ENCODE measurements around the gene WDR3. TPM values are rescaled to one million over a fixed set of nuclear protein-coding genes. Genes with fewer than 3 reads are reported as not detected.

Gene WDR3
- total and polyA plus RNA-seq, 2 donors (not counting 3 experiments of a cell fraction or from before 2014, with no cell fraction given): 12.4 to 27.7 TPM

DNA sequence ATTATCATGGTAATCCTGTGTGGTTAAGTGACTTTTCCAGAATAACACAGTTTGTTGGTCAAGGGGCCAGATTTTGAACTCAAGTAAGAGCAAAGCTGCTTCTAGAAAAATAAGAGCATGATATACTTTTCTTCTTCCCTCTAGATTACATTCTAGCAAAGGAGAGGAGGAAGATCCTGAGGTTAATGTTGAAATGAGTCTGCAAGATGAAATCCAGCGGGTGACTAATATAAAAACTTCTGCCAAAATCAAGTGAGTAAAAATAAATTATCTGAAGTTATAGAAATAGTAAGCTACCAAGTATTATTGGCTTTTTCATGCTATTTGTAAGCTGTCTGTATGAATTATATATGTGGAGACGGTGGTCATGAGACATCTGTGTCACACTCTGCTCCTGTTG lies 12.8 kb downstream of the WDR3 start:
- H3K9me1 ChIP-seq (replicated peaks; ENCODE audit: control insufficient read depth, extremely low read depth, insufficient read depth, low read length): no peaks in the 10 kb centered on the region
- no peak overlapping the region for H2AFZ ChIP-seq (ENCODE audit: low read depth, low read length)
- no peaks in the 10 kb centered on the region for H3K9me3 ChIP-seq (replicated peaks; ENCODE audit: control insufficient read depth, insufficient read depth, low read length)
- H3K4me3 ChIP-seq (replicated peaks in 1 of 3; ENCODE audit: insufficient read depth in 1 of 3, low read depth in 1 of 3, low read length in 3 of 3): no peak overlapping the region
- ChIA-PET CTCF (no interaction called here), POLR2A (no interaction called here)
- no peak overlapping the region for H3K4me2 ChIP-seq (ENCODE audit: insufficient read depth, low read length)
- no peaks in the 10 kb centered on the region for H3K4me1 ChIP-seq (ENCODE audit: control insufficient read depth, extremely low read depth, insufficient read depth, low read length)
- no TSS peak for BruUV-seq (replicated peaks)
- FAIRE-seq (no peak), DNase-seq (ENCODE audit: low read depth, low spot score) (no peak)
- H3K9ac ChIP-seq (replicated peaks; ENCODE audit: extremely low read depth, insufficient read depth, low read length): no peak overlapping the region
- dilution Hi-C loops (cut with MboI; ENCODE audit: extremely low pct_ligation_motif_present, low sequenced_read_pairs) (no loop called here), intact Hi-C loops (cut with micrococcal nuclease) (no loop called here)
- no peak overlapping the region for H3K27ac ChIP-seq (ENCODE audit: insufficient read depth, low read depth, low read length)
- no peaks in the 10 kb centered on the region for H3K79me2 ChIP-seq (ENCODE audit: control insufficient read depth, insufficient read depth, low read length)
- peaks cover 16 to 24% of the 10 kb centered on the region in 2 experiments for H3K36me3 ChIP-seq (ENCODE audit: control insufficient read depth in 2 of 2, extremely low read depth in 1 of 2, insufficient read depth in 2 of 2, low read length in 2 of 2)
- H4K20me1 ChIP-seq (replicated peaks; ENCODE audit: control insufficient read depth, extremely low read depth, insufficient read depth, low read length): no peaks in the 10 kb centered on the region
- TF ChIP-seq POLR2AphosphoS5 (IDR thresholded peaks at IDR 0.05; ENCODE audit: insufficient read depth, low read depth, low read length): no peak
- TF ChIP-seq EZH2 (IDR thresholded peaks at IDR 0.05; ENCODE audit: borderline replicate concordance, low read depth, low read length, severe bottlenecking): no peak
- TF ChIP-seq, protein P1, sequence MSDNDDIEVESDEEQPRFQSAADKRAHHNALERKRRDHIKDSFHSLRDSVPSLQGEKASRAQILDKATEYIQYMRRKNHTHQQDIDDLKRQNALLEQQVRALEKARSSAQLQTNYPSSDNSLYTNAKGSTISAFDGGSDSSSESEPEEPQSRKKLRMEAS (IDR thresholded peaks at IDR 0.05; ENCODE audit: insufficient read depth, insufficient read length): no peak
- TF ChIP-seq GATA2 (IDR thresholded peaks at IDR 0.05; ENCODE audit: insufficient read depth, insufficient read length, low read depth, low read length): no peak
- no peak for TF ChIP-seq JUN (IDR thresholded peaks at IDR 0.05; ENCODE audit: borderline replicate concordance, insufficient read depth, insufficient read length, low read depth)
- no peak for TF ChIP-seq FOS (IDR thresholded peaks at IDR 0.05; ENCODE audit: borderline replicate concordance, insufficient read depth, low read length)
- no peak for TF ChIP-seq MYC (IDR thresholded peaks at IDR 0.05; ENCODE audit: low read depth, low read length)
- TF ChIP-seq POLR2A (IDR thresholded peaks at IDR 0.05; ENCODE audit: low read depth, low read length): no peak
- TF ChIP-seq, protein P2, sequence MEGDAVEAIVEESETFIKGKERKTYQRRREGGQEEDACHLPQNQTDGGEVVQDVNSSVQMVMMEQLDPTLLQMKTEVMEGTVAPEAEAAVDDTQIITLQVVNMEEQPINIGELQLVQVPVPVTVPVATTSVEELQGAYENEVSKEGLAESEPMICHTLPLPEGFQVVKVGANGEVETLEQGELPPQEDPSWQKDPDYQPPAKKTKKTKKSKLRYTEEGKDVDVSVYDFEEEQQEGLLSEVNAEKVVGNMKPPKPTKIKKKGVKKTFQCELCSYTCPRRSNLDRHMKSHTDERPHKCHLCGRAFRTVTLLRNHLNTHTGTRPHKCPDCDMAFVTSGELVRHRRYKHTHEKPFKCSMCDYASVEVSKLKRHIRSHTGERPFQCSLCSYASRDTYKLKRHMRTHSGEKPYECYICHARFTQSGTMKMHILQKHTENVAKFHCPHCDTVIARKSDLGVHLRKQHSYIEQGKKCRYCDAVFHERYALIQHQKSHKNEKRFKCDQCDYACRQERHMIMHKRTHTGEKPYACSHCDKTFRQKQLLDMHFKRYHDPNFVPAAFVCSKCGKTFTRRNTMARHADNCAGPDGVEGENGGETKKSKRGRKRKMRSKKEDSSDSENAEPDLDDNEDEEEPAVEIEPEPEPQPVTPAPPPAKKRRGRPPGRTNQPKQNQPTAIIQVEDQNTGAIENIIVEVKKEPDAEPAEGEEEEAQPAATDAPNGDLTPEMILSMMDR (IDR thresholded peaks at IDR 0.05; ENCODE audit: extremely low read depth in 1 of 2, insufficient read depth in 1 of 2, low read depth in 1 of 2, low read length in 2 of 2): no peak
- no peaks in the 10 kb centered on the region for H3K27me3 ChIP-seq (ENCODE audit: control insufficient read depth in 2 of 2, insufficient read depth in 2 of 2, low read length in 2 of 2)

Data from endothelial cell of umbilical vein (primary cell).